ENCODE measurements around the gene ABHD13.
A peak's percentile ranks its signal among the peaks of the same experiment; 100 is the strongest.
"Not testable (repeated sequence)": the region's sequence is repeated elsewhere in the genome, so short reads cannot be mapped to it uniquely, and the experiment has no call there.

ABHD13 gene

GRCh38 chr13:108195861-108196260 is 22.3 kb upstream of the ABHD13 start:
- no peaks in the 10 kb centered on the region for H3K9me3 ChIP-seq (ENCODE audit: low read length)
- H3K27me3 ChIP-seq (ENCODE audit: control insufficient read depth in 1 of 2, insufficient read depth in 2 of 2, low read length in 2 of 2) = no peaks in the 10 kb centered on the region
- H3K4me1 ChIP-seq (ENCODE audit: insufficient read depth, low read length) = no peaks in the 10 kb centered on the region
- H3K9ac ChIP-seq (ENCODE audit: low read length) = no peak overlapping the region
- H3K36me3 ChIP-seq (ENCODE audit: insufficient read depth, low read length) = no peaks in the 10 kb centered on the region
- no peak overlapping the region for H3K27ac ChIP-seq (ENCODE audit: low read depth, low read length)
- H3K4me3 ChIP-seq (ENCODE audit: low read depth in 1 of 2, low read length in 2 of 2) = no peak overlapping the region

- Histone ChIP-seq H3K9me3 (ENCODE audit: low read length) (no peaks in the 10 kb centered on the region), H3K4me1 (ENCODE audit: insufficient read depth, low read length) (no peaks in the 10 kb centered on the region), H3K4me3 (ENCODE audit: low read depth in 1 of 2, low read length in 2 of 2) (no peak overlapping the region), H3K27me3 (ENCODE audit: control insufficient read depth in 1 of 2, insufficient read depth in 2 of 2, low read length in 2 of 2) (no peaks in the 10 kb centered on the region), H3K36me3 (ENCODE audit: insufficient read depth, low read length) (no peaks in the 10 kb centered on the region), H3K27ac (ENCODE audit: low read depth, low read length) (no peak overlapping the region), H3K9ac (ENCODE audit: low read length) (no peak overlapping the region)
Measured at GRCh38 chr13:108200781-108201398, 17.3 kb upstream of the ABHD13 start.

GRCh38 chr13:108210551-108210950 is 7.6 kb upstream of the ABHD13 start:
- peaks cover 8% of the 10 kb centered on the region for H3K36me3 ChIP-seq (ENCODE audit: insufficient read depth, low read length)
- no peak overlapping the region for H3K4me3 ChIP-seq (ENCODE audit: low read depth in 1 of 2, low read length in 2 of 2)
- H3K9ac ChIP-seq (ENCODE audit: low read length) = no peak overlapping the region
- no peaks in the 10 kb centered on the region for H3K9me3 ChIP-seq (ENCODE audit: low read length)
- H3K27ac ChIP-seq (ENCODE audit: low read depth, low read length) = no peak overlapping the region
- H3K27me3 ChIP-seq (ENCODE audit: control insufficient read depth in 1 of 2, insufficient read depth in 2 of 2, low read length in 2 of 2) = no peaks in the 10 kb centered on the region
- peaks cover 8% of the 10 kb centered on the region for H3K4me1 ChIP-seq (ENCODE audit: insufficient read depth, low read length)

- Histone ChIP-seq H3K4me1 (ENCODE audit: insufficient read depth, low read length) (peaks cover 16% of the 10 kb centered on the region), H3K4me3 (ENCODE audit: low read depth in 1 of 2, low read length in 2 of 2) (no peak overlapping the region), H3K9me3 (ENCODE audit: low read length) (no peaks in the 10 kb centered on the region), H3K9ac (ENCODE audit: low read length) (no peak overlapping the region), H3K27me3 (ENCODE audit: control insufficient read depth in 1 of 2, insufficient read depth in 2 of 2, low read length in 2 of 2) (no peaks in the 10 kb centered on the region), H3K36me3 (ENCODE audit: insufficient read depth, low read length) (peaks cover 8% of the 10 kb centered on the region), H3K27ac (ENCODE audit: low read depth, low read length) (no peak overlapping the region)
Measured at GRCh38 chr13:108212886-108213285, 5.3 kb upstream of the ABHD13 start.

GRCh38 chr13:108213946-108214345 is 4.2 kb upstream of the ABHD13 start:
- Histone ChIP-seq H3K4me1 (ENCODE audit: insufficient read depth, low read length) (peaks cover 17% of the 10 kb centered on the region), H3K9me3 (ENCODE audit: low read length) (no peaks in the 10 kb centered on the region), H3K27ac (ENCODE audit: low read depth, low read length) (no peak overlapping the region), H3K36me3 (ENCODE audit: insufficient read depth, low read length) (peaks cover 8% of the 10 kb centered on the region), H3K27me3 (ENCODE audit: control insufficient read depth in 1 of 2, insufficient read depth in 2 of 2, low read length in 2 of 2) (no peaks in the 10 kb centered on the region), H3K9ac (ENCODE audit: low read length) (no peak overlapping the region), H3K4me3 (ENCODE audit: low read depth in 1 of 2, low read length in 2 of 2) (no peak overlapping the region)

DNA sequence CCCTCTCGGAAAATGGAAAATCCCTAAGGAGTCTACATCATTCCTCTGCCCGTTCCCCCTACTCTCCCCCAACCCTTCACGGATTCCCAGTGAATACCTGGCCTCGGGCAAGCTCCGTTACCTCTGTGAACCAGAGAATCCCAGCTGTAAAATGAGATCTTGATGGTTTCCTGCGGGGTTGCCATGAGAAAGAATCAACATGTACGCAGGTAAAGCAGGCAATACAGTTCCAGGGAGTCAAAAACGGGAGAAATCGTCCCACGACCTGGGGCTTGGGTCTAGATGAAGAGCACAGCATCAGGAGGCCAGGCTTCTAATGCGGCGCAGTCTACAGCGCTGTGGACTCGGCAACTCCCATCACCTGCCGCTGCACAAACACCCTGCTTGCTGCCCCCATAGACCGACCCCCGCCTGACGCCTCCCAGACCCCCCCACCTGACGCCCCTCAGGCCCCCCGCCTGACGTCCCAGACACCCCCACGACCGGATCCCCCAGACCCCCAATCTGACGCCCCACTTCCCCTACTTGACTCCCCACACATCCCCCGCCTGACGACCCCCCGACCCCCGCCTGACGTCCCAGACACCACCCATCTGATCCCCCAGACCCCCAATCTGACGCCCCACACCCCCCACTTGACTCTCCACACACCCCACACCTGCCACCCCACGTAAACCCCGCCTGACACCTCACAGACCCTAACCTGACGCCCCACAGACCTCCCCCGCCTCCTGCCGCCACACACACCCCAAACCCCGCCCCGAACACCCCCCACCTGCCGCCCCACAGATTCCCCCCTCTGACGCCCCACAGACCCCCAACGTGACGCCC is 3.5 kb upstream of the ABHD13 start:
- Histone ChIP-seq H3K9ac (ENCODE audit: low read length) (no peak overlapping the region), H3K9me3 (ENCODE audit: low read length) (no peaks in the 10 kb centered on the region), H3K27ac (ENCODE audit: low read depth, low read length) (no peak overlapping the region), H3K4me3 (ENCODE audit: low read depth in 1 of 2, low read length in 2 of 2) (peak overlapping the region; percentile 10 to 54), H3K4me1 (ENCODE audit: insufficient read depth, low read length) (peaks cover 24% of the 10 kb centered on the region), H3K36me3 (ENCODE audit: insufficient read depth, low read length) (peaks cover 8% of the 10 kb centered on the region), H3K27me3 (ENCODE audit: control insufficient read depth in 1 of 2, insufficient read depth in 2 of 2, low read length in 2 of 2) (no peaks in the 10 kb centered on the region)

- peaks cover 32% of the 10 kb centered on the region for H3K4me1 ChIP-seq (ENCODE audit: insufficient read depth, low read length)
- peak within 1 kb of the TSS; percentile 75 for H3K27ac ChIP-seq (ENCODE audit: low read depth, low read length)
- H3K36me3 ChIP-seq (ENCODE audit: insufficient read depth, low read length) = peaks cover 5% of the 10 kb centered on the region
- H3K9me3 ChIP-seq (ENCODE audit: low read length) = no peaks in the 10 kb centered on the region
- H3K27me3 ChIP-seq (ENCODE audit: control insufficient read depth in 1 of 2, insufficient read depth in 2 of 2, low read length in 2 of 2) = no peaks in the 10 kb centered on the region
- H3K9ac ChIP-seq (ENCODE audit: low read length) = no peak within 1 kb of the TSS
- peak within 1 kb of the TSS; percentile 43 to 63 for H3K4me3 ChIP-seq (ENCODE audit: low read depth in 1 of 2, low read length in 2 of 2)
Measured at GRCh38 chr13:108215436-108215835, 2.8 kb upstream of the ABHD13 start, which contains the start of gene LIG4. LIG4 (minus strand) TSS chr13:108215536; CDS start chr13:108211268, 4,268 bp downstream.

DNA sequence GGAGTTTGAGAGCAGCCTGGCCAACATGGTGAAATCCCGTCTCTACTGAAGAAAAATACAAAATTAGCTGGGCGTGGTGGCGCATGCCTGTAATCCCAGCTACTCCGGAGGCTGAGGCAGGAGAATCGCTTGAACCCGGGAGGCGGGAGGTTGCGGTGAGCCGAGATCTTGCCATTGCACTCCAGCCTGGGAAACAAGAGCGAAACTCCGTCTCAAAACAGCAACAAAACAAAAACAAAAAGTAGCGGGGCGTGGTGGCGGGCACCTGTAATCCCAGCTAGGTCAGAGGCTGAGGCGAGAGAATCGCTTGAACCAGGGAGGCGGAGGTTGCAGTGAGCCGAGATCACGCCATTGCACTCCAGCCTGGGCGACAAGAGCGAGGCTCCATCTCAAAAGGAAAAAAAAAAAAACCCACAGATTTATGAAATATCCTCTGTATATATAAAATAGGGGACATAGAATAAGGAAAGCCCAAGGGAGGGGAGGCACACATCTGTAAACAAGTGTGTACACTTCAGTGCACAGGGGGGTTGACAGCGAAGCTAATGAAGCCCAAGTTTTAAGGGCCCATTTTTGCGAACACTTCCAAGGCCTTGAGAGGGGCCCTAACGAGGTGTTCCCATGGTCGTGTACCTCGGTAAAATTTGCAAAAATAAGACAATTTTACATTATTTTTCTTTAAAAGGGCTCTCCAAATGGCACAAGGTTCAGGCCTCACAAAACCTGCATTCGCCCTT is 717 bp upstream of the ABHD13 start:
- Histone ChIP-seq H3K9ac (ENCODE audit: low read length) (peak overlapping the region; percentile 55), H3K4me3 (ENCODE audit: low read depth in 1 of 2, low read length in 2 of 2) (peak overlapping the region; percentile 84 to 98), H3K4me1 (ENCODE audit: insufficient read depth, low read length) (peaks cover 38% of the 10 kb centered on the region), H3K27ac (ENCODE audit: low read depth, low read length) (peak overlapping the region; percentile 97)
- not testable (repeated sequence) for H3K27me3 ChIP-seq (ENCODE audit: control insufficient read depth in 1 of 2, insufficient read depth in 2 of 2, low read length in 2 of 2); H3K36me3 ChIP-seq (ENCODE audit: insufficient read depth, low read length); H3K9me3 ChIP-seq (ENCODE audit: low read length)

GRCh38 chr13:108220041-108220440 is 1.8 kb downstream of the ABHD13 start:
- H3K4me3 ChIP-seq (ENCODE audit: low read depth in 1 of 2, low read length in 2 of 2) = peak overlapping the region in 1 of 2 donors; percentile 84
- H3K27ac ChIP-seq (ENCODE audit: low read depth, low read length) = no peak overlapping the region
- no peaks in the 10 kb centered on the region for H3K27me3 ChIP-seq (ENCODE audit: control insufficient read depth in 1 of 2, insufficient read depth in 2 of 2, low read length in 2 of 2)
- no peaks in the 10 kb centered on the region for H3K36me3 ChIP-seq (ENCODE audit: insufficient read depth, low read length)
- no peaks in the 10 kb centered on the region for H3K9me3 ChIP-seq (ENCODE audit: low read length)
- H3K4me1 ChIP-seq (ENCODE audit: insufficient read depth, low read length) = peaks cover 43% of the 10 kb centered on the region
- no peak overlapping the region for H3K9ac ChIP-seq (ENCODE audit: low read length)

DNA sequence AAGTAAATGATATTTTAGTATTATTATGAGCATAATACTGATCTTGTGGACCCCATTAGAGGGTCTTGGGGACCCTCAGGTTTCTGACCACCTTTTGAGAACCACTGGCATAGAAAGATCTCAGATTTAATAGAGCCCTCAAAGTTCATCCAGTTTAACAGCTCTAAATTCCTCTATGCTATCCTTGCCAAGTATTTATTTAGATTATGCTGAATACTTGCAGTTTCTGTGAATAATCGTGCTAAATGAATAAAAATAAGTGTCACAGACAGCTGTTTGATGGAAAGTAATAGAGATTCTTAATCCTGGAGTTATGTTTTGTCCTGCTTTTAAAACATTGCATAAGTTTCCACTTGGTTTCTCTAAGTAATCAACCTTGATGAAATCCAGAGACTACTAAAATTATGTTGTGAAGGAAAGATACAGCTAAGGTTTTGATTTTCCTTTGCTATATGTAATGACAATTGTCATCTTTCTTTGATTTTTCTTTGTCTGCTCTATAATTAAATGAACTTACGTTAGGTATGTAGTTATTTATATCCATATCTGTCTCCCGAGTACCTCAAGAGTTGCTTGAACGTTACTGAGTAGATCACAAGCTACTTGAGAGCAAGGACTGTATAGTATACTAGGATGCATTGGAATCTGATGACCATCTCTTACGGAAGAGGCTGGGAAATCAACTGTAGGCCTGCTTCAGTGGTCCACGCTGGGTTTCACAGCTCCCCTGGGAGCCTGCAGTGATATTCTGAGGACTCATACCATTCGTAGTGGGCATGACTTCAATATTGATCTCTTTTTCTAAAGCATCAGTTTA is 5.7 kb downstream of the ABHD13 start:
- Histone ChIP-seq H3K9ac (ENCODE audit: low read length) (no peak overlapping the region), H3K27me3 (ENCODE audit: control insufficient read depth in 1 of 2, insufficient read depth in 2 of 2, low read length in 2 of 2) (no peaks in the 10 kb centered on the region), H3K27ac (ENCODE audit: low read depth, low read length) (no peak overlapping the region), H3K36me3 (ENCODE audit: insufficient read depth, low read length) (no peaks in the 10 kb centered on the region), H3K4me1 (ENCODE audit: insufficient read depth, low read length) (peaks cover 33% of the 10 kb centered on the region), H3K4me3 (ENCODE audit: low read depth in 1 of 2, low read length in 2 of 2) (no peak overlapping the region), H3K9me3 (ENCODE audit: low read length) (no peaks in the 10 kb centered on the region)

DNA sequence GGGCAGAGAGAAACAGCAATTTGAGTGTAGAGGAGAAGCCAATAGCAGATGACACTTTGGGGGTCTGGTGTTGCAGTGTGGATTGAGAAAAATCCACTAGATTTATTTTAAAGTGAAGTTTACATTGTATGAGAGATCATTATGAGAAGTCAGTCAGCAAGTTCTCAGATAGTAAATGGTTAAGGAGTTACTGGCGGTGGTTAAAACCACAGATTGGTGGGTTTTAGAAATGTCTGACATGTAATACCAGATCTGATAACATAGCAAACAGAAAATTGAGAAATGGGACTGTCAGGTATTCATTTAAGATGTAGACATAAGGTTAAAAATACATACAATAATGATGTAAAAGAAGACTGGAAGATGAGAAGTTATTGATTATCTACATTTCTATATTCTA is 7.2 kb downstream of the ABHD13 start:
- Histone ChIP-seq H3K9me3 (ENCODE audit: low read length) (no peaks in the 10 kb centered on the region), H3K27ac (ENCODE audit: low read depth, low read length) (no peak overlapping the region), H3K9ac (ENCODE audit: low read length) (no peak overlapping the region), H3K27me3 (ENCODE audit: control insufficient read depth in 1 of 2, insufficient read depth in 2 of 2, low read length in 2 of 2) (no peaks in the 10 kb centered on the region), H3K4me1 (ENCODE audit: insufficient read depth, low read length) (peaks cover 18% of the 10 kb centered on the region), H3K4me3 (ENCODE audit: low read depth in 1 of 2, low read length in 2 of 2) (no peak overlapping the region), H3K36me3 (ENCODE audit: insufficient read depth, low read length) (peaks cover 6% of the 10 kb centered on the region)

Data from muscle layer of colon (tissue), 2 donors.